Stimulated activated CD4-positive, alpha-beta T cell treated with anti-CD3 and anti-CD28 coated beads, Interleukin-12 subunit alpha, Interleukin-12 subunit beta, amount 100 ng/mL, for 48 hours (primary cell): ENCODE results near the gene TAF1.
"Not testable (repeated sequence)": the region's sequence is repeated elsewhere in the genome, so short reads cannot be mapped to it uniquely, and the experiment has no call there.

Source experiments
- DNase-seq, 3 donors: peaks; one replicate each; pipeline ENCODE4 v3.0.0-alpha.2; 2020; ENCODE audit warnings: low read depth in 2 of 3, low spot score in 1 of 3

TAF1 gene

DNA sequence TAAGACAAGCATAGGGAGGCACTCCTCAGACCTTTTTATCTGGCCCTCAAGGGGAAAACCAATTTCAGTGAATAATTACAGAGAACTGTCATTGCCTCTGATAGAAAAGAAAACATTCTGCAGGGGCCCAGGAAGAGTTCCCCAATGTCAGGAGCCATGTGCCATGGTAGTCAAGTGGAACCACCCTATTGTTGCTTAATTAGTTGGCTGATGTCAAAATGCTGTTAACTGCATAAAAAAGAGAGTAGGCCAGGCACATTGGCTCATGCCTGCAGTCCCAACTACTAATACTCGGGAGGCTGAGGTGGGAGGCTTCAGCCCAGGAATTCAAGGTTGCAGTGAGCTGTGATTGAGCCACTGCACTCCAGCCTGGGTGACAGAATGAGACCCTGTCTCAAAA, 138.2 kb downstream of the TAF1 start:
- no peak for DNase-seq

DNA sequence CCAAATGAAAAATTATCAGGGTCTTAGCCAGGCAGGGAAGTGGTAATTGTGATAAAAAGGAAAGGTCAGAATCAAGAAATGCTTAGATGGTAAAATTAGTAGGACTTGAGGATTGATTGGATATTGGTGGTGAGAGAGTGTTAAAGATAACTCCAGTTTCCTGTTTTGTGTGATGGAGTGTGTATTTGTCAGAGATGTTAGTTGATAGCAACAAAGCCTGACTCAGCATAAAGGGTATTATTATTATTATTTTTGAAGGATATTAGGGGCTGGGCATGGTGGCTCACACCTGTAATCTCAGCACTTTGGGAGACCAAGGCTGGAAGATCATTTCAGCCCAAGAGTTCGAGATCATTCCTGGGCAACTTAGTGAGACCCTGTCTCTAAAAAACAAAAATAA, 143.1 kb downstream of the TAF1 start:
- DNase-seq = no peak

DNA sequence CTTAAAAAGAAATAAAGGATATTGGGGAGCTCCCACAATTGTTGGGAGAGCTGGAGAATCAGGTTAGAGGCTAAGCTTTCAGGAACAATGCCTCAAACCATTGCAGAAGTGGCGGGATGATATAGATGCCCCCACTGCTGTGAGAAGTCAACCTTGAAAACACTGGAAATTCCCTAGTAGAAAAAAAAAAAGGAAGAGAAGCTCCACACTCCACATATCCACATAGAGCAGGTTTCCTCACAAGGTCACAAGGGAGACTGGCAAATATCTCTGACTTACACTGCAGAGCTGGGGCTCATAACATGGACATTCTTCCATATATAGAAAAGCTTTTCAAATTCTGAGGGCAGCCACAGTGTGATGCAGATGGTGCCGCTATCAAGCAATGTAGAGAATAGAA, 144.0 kb downstream of the TAF1 start:
- DNase-seq = no peak

DNA sequence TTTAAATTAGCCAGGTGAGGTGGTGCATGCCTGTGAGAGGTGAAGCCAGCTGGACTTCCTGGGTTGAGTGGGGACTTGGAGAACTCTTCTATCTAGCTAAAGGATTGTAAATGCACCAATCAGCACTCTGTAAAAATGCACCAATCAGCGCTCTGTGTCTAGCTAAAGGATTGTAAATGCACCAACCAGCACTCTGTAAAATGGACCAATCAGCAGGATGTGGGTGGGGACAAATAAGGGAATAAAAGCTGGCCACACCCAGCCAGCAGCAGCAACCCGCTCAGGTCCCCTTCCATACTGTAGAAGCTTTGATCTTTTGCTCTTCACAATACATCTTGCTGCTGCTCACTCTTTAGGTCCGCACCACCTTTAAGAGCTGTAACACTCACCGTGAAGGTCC, 147.6 kb downstream of the TAF1 start:
- DNase-seq = not testable (repeated sequence)

DNA sequence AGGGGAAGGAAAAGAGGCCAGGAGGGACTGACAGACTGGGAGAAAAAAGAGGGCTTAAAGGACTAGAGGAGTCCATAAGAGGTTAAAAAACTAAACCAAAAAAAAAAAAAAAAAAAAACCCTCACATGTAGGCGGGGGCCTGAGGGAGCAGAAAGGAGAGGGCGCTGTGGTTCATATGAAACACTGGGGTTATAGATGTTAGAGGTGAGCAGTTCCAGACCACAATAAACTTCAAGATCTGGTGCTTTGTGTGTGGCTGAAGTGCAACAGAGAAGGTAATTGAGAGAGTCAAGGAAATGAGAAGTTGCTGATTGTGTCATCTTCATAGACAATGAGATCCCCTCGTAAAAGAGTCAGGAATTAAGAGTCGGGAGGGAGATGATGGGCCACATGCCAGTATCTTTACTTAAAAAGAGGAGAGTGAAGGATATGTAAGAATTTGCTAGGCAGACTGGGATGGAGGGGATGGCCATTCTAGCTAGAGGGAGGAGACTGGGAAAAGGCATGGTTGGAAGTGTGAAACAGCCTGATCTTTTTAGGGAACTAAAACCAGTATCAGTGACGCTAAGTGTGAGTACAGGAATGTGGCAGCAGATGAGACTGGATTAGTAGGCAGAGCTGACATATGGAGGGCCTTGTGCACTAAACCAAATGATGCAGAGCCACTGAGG, 148.3 kb downstream of the TAF1 start:
- no peak for DNase-seq

DNA sequence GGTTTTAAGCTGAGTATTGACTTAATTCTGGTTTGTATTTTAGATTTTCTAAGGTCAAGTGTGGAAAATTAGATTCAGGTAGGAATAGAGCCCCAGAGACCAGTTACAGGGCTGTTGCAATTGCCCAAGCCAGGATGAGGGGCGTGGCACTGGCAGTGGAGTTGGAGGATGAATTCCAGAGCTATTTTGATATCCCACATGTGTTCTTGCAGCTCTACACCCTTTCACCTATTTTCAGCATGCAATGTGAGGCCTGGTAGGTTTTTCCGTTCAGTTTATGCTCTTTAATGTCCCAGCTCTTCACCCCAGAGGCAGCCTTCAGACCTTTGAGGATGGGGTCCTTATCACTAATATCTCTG, 148.9 kb downstream of the TAF1 start:
- no peak for DNase-seq
